ENCODE results near the gene SVIL. TPM values are rescaled to one million over a fixed set of nuclear protein-coding genes. Genes with fewer than 3 reads are reported as not detected.
"Not testable (repeated sequence)": the region's sequence is repeated elsewhere in the genome, so short reads cannot be mapped to it uniquely, and the experiment has no call there.

Gene SVIL
- total RNA-seq, 1 donor from 2014 or later: 72.1 TPM

- Histone ChIP-seq H3K27me3 (ENCODE audit: control insufficient read depth, insufficient read depth, low read length) (no peaks in the 10 kb centered on the region), H3K4me3 (ENCODE audit: low read depth, low read length) (no peak overlapping the region), H3K36me3 (ENCODE audit: control insufficient read depth, insufficient read depth, low read length) (no peaks in the 10 kb centered on the region)
- TF ChIP-seq CTCF (IDR thresholded peaks at IDR 0.05; ENCODE audit: insufficient read depth, low read length, poor library complexity, severe bottlenecking): no peak
- DNase-seq (ENCODE audit: low read depth): no peak
Measured at GRCh38 chr10:29595146-29595545, 39.6 kb downstream of the SVIL start.

GRCh38 chr10:29591651-29591968, 43.2 kb downstream of the SVIL start:
- TF ChIP-seq CTCF (IDR thresholded peaks at IDR 0.05; ENCODE audit: insufficient read depth, low read length, poor library complexity, severe bottlenecking): no peak
- H3K4me3 ChIP-seq (ENCODE audit: low read depth, low read length): no peak overlapping the region
- DNase-seq (ENCODE audit: low read depth): no peak
- H3K36me3 ChIP-seq (ENCODE audit: control insufficient read depth, insufficient read depth, low read length): no peaks in the 10 kb centered on the region
- no peaks in the 10 kb centered on the region for H3K27me3 ChIP-seq (ENCODE audit: control insufficient read depth, insufficient read depth, low read length)

GRCh38 chr10:29590915-29591650, 43.7 kb downstream of the SVIL start:
- H3K36me3 ChIP-seq (ENCODE audit: control insufficient read depth, insufficient read depth, low read length): no peaks in the 10 kb centered on the region
- H3K4me3 ChIP-seq (ENCODE audit: low read depth, low read length): no peak overlapping the region
- no peaks in the 10 kb centered on the region for H3K27me3 ChIP-seq (ENCODE audit: control insufficient read depth, insufficient read depth, low read length)
- no peak for DNase-seq (ENCODE audit: low read depth)
- no peak for TF ChIP-seq CTCF (IDR thresholded peaks at IDR 0.05; ENCODE audit: insufficient read depth, low read length, poor library complexity, severe bottlenecking)

- no peak for TF ChIP-seq CTCF (IDR thresholded peaks at IDR 0.05; ENCODE audit: insufficient read depth, low read length, poor library complexity, severe bottlenecking)
- Histone ChIP-seq H3K36me3 (ENCODE audit: control insufficient read depth, insufficient read depth, low read length) (no peaks in the 10 kb centered on the region), H3K27me3 (ENCODE audit: control insufficient read depth, insufficient read depth, low read length) (no peaks in the 10 kb centered on the region), H3K4me3 (ENCODE audit: low read depth, low read length) (no peak overlapping the region)
- DNase-seq (ENCODE audit: low read depth): no peak
Measured at GRCh38 chr10:29588629-29589421, 45.9 kb downstream of the SVIL start.

GRCh38 chr10:29587750-29588628, 46.8 kb downstream of the SVIL start:
- H3K27me3 ChIP-seq (ENCODE audit: control insufficient read depth, insufficient read depth, low read length); H3K4me3 ChIP-seq (ENCODE audit: low read depth, low read length); H3K36me3 ChIP-seq (ENCODE audit: control insufficient read depth, insufficient read depth, low read length); DNase-seq (ENCODE audit: low read depth): not testable (repeated sequence)

- not testable (repeated sequence) for H3K36me3 ChIP-seq (ENCODE audit: control insufficient read depth, insufficient read depth, low read length); H3K27me3 ChIP-seq (ENCODE audit: control insufficient read depth, insufficient read depth, low read length); H3K4me3 ChIP-seq (ENCODE audit: low read depth, low read length); DNase-seq (ENCODE audit: low read depth)
Measured at GRCh38 chr10:29587102-29587749, 47.5 kb downstream of the SVIL start.
